ENCODE results near the gene TUBA3C.

The TUBA3C gene

GRCh38 chr13:19152403-19152802 is 29.2 kb downstream of the TUBA3C start:
- no peaks in the 10 kb centered on the region for H3K27me3 ChIP-seq (ENCODE audit: insufficient read depth, low read length)
- no peaks in the 10 kb centered on the region for H3K79me2 ChIP-seq (ENCODE audit: control insufficient read depth, insufficient read depth, low read length, unreplicated experiment)
- H3K4me3 ChIP-seq (ENCODE audit: low read depth, low read length), result no peak overlapping the region
- no peaks in the 10 kb centered on the region for H3K36me3 ChIP-seq (ENCODE audit: insufficient read depth, low read length)
- H3K4me1 ChIP-seq (ENCODE audit: control insufficient read depth, insufficient read depth, low read length, unreplicated experiment), result no peaks in the 10 kb centered on the region
- no peak overlapping the region for H2AFZ ChIP-seq (ENCODE audit: low read length, unreplicated experiment)
- no peak overlapping the region for H3K27ac ChIP-seq (ENCODE audit: low read depth, low read length)

- Histone ChIP-seq H3K4me3 (ENCODE audit: low read depth, low read length) (no peak overlapping the region), H2AFZ (ENCODE audit: low read length, unreplicated experiment) (no peak overlapping the region), H3K27ac (ENCODE audit: low read depth, low read length) (no peak overlapping the region), H3K36me3 (ENCODE audit: insufficient read depth, low read length) (no peaks in the 10 kb centered on the region), H3K79me2 (ENCODE audit: control insufficient read depth, insufficient read depth, low read length, unreplicated experiment) (no peaks in the 10 kb centered on the region), H3K4me1 (ENCODE audit: control insufficient read depth, insufficient read depth, low read length, unreplicated experiment) (no peaks in the 10 kb centered on the region), H3K27me3 (ENCODE audit: insufficient read depth, low read length) (no peaks in the 10 kb centered on the region)
Observed at GRCh38 chr13:19151581-19152263, 29.9 kb downstream of the TUBA3C start.

- H3K79me2 ChIP-seq (ENCODE audit: control insufficient read depth, insufficient read depth, low read length, unreplicated experiment), result no peaks in the 10 kb centered on the region
- H3K4me1 ChIP-seq (ENCODE audit: control insufficient read depth, insufficient read depth, low read length, unreplicated experiment), result no peaks in the 10 kb centered on the region
- H2AFZ ChIP-seq (ENCODE audit: low read length, unreplicated experiment), result no peak overlapping the region
- no peak overlapping the region for H3K27ac ChIP-seq (ENCODE audit: low read depth, low read length)
- H3K27me3 ChIP-seq (ENCODE audit: insufficient read depth, low read length), result no peaks in the 10 kb centered on the region
- H3K4me3 ChIP-seq (ENCODE audit: low read depth, low read length), result no peak overlapping the region
- no peaks in the 10 kb centered on the region for H3K36me3 ChIP-seq (ENCODE audit: insufficient read depth, low read length)
Observed at GRCh38 chr13:19150712-19151228, 30.9 kb downstream of the TUBA3C start.

- H3K4me1 ChIP-seq (ENCODE audit: control insufficient read depth, insufficient read depth, low read length, unreplicated experiment), result no peaks in the 10 kb centered on the region
- no peak overlapping the region for H3K4me3 ChIP-seq (ENCODE audit: low read depth, low read length)
- H3K27ac ChIP-seq (ENCODE audit: low read depth, low read length), result no peak overlapping the region
- no peaks in the 10 kb centered on the region for H3K27me3 ChIP-seq (ENCODE audit: insufficient read depth, low read length)
- H3K79me2 ChIP-seq (ENCODE audit: control insufficient read depth, insufficient read depth, low read length, unreplicated experiment), result no peaks in the 10 kb centered on the region
- no peaks in the 10 kb centered on the region for H3K36me3 ChIP-seq (ENCODE audit: insufficient read depth, low read length)
- no peak overlapping the region for H2AFZ ChIP-seq (ENCODE audit: low read length, unreplicated experiment)
Observed at GRCh38 chr13:19150226-19150625, 31.4 kb downstream of the TUBA3C start.

- H3K36me3 ChIP-seq (ENCODE audit: insufficient read depth, low read length), result no peaks in the 10 kb centered on the region
- H3K4me1 ChIP-seq (ENCODE audit: control insufficient read depth, insufficient read depth, low read length, unreplicated experiment), result no peaks in the 10 kb centered on the region
- H2AFZ ChIP-seq (ENCODE audit: low read length, unreplicated experiment), result no peak overlapping the region
- no peak overlapping the region for H3K4me3 ChIP-seq (ENCODE audit: low read depth, low read length)
- no peaks in the 10 kb centered on the region for H3K27me3 ChIP-seq (ENCODE audit: insufficient read depth, low read length)
- no peak overlapping the region for H3K27ac ChIP-seq (ENCODE audit: low read depth, low read length)
- no peaks in the 10 kb centered on the region for H3K79me2 ChIP-seq (ENCODE audit: control insufficient read depth, insufficient read depth, low read length, unreplicated experiment)
Observed at GRCh38 chr13:19148561-19148960, 33.1 kb downstream of the TUBA3C start.

Measured in ACC112 (cell line).